Measurements from ENCODE around the gene SLIT3.

DNA sequence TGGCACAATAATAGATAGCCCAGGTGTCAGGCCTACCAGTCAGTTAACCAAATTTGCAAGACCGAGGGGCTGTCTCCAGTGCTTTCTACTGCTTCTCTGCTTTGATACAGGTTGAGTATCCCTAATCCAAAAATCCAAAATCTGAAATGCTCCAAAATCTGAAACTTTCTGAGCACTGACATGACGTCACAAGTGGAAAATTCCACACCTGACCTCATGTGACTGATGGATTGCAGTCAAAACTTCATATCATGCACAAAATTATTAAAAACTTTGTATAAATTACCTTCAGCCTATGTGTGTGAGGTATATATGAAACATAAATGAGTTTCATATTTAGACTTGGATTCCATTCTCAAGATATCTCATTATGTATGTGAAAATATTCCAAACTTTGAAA is 508.3 kb downstream of the SLIT3 start:
- no peak for TF ChIP-seq MYC (IDR thresholded peaks at IDR 0.05; ENCODE audit: low read depth, low read length)
- TF ChIP-seq CTCF (IDR thresholded peaks at IDR 0.05; ENCODE audit: extremely low read depth in 1 of 2, insufficient read depth in 1 of 2, low read depth in 1 of 2, low read length in 2 of 2): no peak
- TF ChIP-seq JUN (IDR thresholded peaks at IDR 0.05; ENCODE audit: borderline replicate concordance, insufficient read depth, insufficient read length, low read depth): no peak
- no peak for TF ChIP-seq POLR2A (IDR thresholded peaks at IDR 0.05; ENCODE audit: low read depth, low read length)
- TF ChIP-seq POLR2AphosphoS5 (IDR thresholded peaks at IDR 0.05; ENCODE audit: insufficient read depth, low read depth, low read length): no peak
- no peak for TF ChIP-seq FOS (IDR thresholded peaks at IDR 0.05; ENCODE audit: borderline replicate concordance, insufficient read depth, low read length)
